ENCODE data around the gene PGP. TPM values are rescaled to one million over a fixed set of nuclear protein-coding genes. Genes with fewer than 3 reads are reported as not detected.
"Not testable (repeated sequence)": the region's sequence is repeated elsewhere in the genome, so short reads cannot be mapped to it uniquely, and the experiment has no call there.

The PGP gene
- total RNA-seq, 1 donor from 2014 or later: 24.9 TPM

GRCh38 chr16:2203119-2203688 lies 11.4 kb downstream of the PGP start:
- not testable (repeated sequence) for DNase-seq (ENCODE audit: extremely low read depth, low read depth, low spot score)

GRCh38 chr16:2200313-2200712 lies 14.3 kb downstream of the PGP start:
- no peak for DNase-seq (ENCODE audit: extremely low read depth, low read depth, low spot score)

- no peak for DNase-seq (ENCODE audit: extremely low read depth, low read depth, low spot score)
Measured at GRCh38 chr16:2199621-2200139, 15.0 kb downstream of the PGP start.

- no peak for DNase-seq (ENCODE audit: extremely low read depth, low read depth, low spot score)
Measured at GRCh38 chr16:2199095-2199494, 15.5 kb downstream of the PGP start.

GRCh38 chr16:2198283-2198682 lies 16.4 kb downstream of the PGP start:
- DNase-seq (ENCODE audit: extremely low read depth, low read depth, low spot score): no peak

- DNase-seq (ENCODE audit: extremely low read depth, low read depth, low spot score): no peak
Measured at GRCh38 chr16:2197765-2198164, 16.9 kb downstream of the PGP start.

GRCh38 chr16:2196981-2197511 lies 17.6 kb downstream of the PGP start:
- no peak for DNase-seq (ENCODE audit: extremely low read depth, low read depth, low spot score)

GRCh38 chr16:2196162-2196980 lies 18.3 kb downstream of the PGP start, which contains the start of gene CASKIN1:
CASKIN1 (minus strand) TSS chr16:2196605; CDS start chr16:2196432, 173 bp downstream.
- DNase-seq (ENCODE audit: extremely low read depth, low read depth, low spot score): no peak

- DNase-seq (ENCODE audit: extremely low read depth, low read depth, low spot score): no peak
Measured at GRCh38 chr16:2195322-2196161, 19.1 kb downstream of the PGP start.

GRCh38 chr16:2194852-2195321 lies 19.8 kb downstream of the PGP start:
- DNase-seq (ENCODE audit: extremely low read depth, low read depth, low spot score): no peak

GRCh38 chr16:2194166-2194834 lies 20.3 kb downstream of the PGP start:
- no peak for DNase-seq (ENCODE audit: extremely low read depth, low read depth, low spot score)

- no peak for DNase-seq (ENCODE audit: extremely low read depth, low read depth, low spot score)
Measured at GRCh38 chr16:2191446-2191706, 23.3 kb downstream of the PGP start.

GRCh38 chr16:2190659-2191445 lies 23.8 kb downstream of the PGP start:
- no peak for DNase-seq (ENCODE audit: extremely low read depth, low read depth, low spot score)

- DNase-seq (ENCODE audit: extremely low read depth, low read depth, low spot score): no peak
Measured at GRCh38 chr16:2190002-2190658, 24.5 kb downstream of the PGP start.

GRCh38 chr16:2189252-2189893 lies 25.3 kb downstream of the PGP start:
- no peak for DNase-seq (ENCODE audit: extremely low read depth, low read depth, low spot score)

GRCh38 chr16:2188395-2188794 lies 26.2 kb downstream of the PGP start:
- DNase-seq (ENCODE audit: extremely low read depth, low read depth, low spot score): no peak

- no peak for DNase-seq (ENCODE audit: extremely low read depth, low read depth, low spot score)
Measured at GRCh38 chr16:2187212-2187611, 27.4 kb downstream of the PGP start.

- no peak for DNase-seq (ENCODE audit: extremely low read depth, low read depth, low spot score)
Measured at GRCh38 chr16:2186505-2186904, 28.1 kb downstream of the PGP start.

GRCh38 chr16:2186064-2186463 lies 28.6 kb downstream of the PGP start:
- no peak for DNase-seq (ENCODE audit: extremely low read depth, low read depth, low spot score)

Measured in glomerular endothelial cell (primary cell).